ENCODE measurements around the gene FDXACB1.
A peak's percentile ranks its signal among the peaks of the same experiment; 100 is the strongest.

Gene FDXACB1, protein sequence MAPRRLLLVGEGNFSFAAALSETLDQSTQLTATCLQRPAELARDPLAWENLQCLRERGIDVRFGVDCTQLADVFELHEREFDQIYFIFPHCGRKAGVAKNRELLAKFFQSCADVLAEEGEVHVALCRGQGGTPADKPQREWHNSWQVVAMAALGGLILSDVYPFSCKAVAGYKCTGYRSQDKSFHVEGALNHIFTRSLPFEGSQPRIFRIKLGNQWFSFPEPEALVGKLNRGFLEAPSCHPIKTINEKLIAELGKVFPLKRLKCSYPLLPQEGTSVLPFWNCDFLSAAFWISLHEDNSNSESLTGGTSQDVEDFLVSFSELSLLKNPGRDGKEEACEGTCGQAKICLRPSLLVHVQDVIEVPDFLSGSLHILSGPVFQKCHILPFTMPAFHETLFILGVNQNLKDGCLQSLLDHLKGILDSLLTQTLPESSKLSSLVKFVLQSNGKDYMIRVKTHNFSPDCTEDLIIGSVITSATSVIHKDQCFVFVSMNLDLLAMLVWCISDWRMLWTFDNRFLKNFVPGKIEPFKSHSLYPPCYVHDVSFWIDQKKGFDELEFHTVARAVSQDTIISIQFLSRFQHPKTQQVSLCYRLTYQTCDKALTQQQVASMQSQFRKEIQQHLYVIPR

DNA sequence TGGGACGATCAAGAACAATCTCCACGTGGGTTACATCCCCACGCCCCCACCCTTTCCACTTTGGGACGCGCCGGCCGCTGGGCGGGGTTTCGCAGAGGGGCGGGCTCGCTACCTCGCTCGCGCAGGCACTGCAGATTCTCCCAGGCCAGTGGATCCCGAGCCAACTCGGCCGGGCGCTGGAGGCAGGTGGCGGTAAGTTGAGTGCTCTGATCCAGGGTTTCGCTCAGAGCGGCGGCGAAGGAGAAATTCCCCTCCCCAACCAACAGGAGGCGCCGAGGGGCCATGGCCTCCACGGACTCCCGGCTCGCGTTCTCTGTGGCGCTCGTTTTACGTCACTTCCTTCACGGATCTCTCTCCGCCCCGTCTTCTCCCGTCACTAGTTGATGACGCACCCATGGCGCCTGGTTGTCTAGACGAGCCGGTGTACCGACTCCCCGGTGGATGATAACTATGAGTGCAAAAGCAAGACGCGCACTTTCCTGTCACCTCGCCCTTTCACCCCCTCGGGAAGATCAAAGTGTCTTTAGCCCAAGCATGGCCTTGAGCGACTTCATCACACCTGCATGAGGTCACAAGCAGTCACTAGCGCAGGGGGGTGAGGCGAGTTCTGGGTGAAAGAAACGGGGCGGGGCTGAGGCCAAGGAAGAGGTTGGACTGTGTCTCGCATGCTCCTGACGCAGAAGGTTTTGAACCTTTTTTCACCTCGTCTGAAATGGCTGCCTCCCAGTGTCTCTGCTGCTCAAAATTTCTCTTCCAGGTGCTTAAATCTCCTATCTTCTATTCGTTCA lies at the start of gene FDXACB1, which contains the start of gene CFAP68:
Gene FDXACB1, minus strand, starts transcription at position 317 of the 788 bp plus-strand sequence. Its CDS starts 33 bp downstream, at position 284.
Gene CFAP68, plus strand, starts transcription at position 693 of the 788 bp plus-strand sequence. Its CDS starts 20 bp downstream, at position 713.
- peak; percentile 93 for DNase-seq

DNA sequence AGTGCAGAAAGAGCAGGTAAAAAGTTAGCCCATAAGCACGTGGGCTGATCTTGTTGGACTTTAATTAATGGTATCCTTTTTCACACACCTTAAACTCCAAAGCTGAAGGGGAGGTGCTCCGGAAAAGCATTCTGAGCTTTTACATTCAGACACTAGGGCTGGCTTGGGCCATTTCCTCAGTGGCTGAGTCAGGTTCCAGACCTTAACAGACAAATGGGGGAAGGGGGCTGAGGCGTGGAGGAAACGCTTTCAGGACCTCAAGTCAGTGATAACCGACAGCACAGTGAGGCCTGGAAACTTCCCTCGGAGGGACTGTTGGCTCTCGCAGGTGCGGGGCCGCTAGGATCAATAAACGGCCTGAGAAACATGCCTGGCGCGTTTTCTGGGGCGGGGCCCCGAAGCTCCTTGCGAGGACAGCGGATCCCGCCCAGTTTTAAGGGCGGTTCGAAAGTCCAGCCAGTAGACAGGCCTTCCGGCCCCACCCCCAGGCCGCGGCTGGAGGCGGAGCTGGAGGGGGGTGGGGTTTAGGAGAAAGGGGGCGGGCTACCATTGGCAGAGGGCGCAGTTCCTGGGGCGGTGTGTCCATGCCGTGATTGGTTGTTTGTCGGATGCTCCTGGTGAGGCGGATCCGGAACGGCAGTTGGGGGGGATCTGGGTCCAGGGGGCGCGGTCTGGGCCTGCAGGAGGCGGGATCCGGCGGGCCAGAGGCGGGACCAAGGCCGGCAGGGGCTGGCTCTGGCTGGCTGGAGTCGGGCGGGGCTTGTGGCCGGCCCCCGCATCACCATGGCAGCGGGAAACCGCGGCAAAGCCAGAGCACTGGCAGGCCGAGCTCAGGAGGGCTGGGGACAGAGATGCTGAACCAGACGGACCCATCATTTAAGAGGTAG lies 47.8 kb upstream of the FDXACB1 start:
- DNase-seq: peak; percentile 94

DNA sequence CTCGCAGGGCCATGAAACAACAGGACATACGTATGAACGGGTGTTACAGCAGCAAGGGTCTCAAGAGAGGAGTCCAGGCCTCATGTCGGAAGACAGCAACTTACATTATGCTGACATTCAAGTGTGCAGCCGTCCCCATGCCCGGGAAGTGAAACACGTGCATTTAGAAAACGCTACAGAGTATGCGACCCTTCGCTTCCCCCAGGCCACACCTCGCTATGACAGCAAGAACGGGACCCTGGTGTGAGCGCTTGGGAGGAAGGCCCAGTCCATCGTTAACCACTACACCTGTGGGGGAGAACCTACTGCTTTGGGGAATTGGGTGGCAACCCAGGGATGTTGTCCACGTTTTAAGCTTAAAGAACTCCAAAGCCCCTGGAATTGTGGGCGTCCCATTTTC lies 47.0 kb upstream of the FDXACB1 start:
- DNase-seq: no peak

DNA sequence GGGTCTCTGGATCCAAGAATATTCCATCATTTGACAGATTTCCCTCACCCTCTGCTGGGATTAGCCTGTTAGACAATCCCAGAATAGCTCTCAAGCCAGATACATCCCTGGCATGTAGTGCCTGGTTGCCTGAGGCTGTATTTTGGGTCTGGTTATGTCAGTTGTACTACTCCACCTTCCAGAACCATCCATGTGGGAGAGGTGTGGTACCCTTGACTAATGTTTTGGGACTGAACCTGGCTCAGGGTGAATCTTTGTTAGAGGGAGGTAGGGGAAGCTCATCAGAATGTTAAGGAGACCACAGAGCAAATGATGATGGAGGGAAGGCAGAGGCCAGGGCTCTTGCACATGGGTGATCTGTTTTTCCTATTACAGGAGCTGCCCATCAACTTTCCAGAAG lies 45.0 kb upstream of the FDXACB1 start:
- DNase-seq: no peak

DNA sequence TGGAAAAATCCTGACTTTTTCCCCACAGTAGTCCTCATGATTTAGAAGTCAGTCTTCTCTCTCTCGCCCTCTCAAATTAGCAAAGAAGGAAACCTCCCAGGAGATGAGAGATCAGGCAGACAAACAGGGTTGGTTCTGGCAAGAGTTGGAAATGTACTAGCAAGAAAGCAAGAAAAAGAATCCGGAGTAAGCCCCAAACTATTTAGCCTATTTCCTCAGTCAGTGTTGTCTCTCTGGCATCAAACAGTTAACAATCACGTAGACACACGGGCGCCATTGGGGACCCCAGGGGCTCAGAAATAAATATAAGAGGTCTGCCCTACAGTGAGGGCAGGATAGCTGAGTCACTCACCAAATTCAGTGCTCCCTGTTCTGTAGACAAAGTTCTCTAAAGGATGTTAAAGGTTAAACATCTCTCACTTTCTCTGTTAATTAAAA lies 44.4 kb upstream of the FDXACB1 start:
- no peak for DNase-seq

DNA sequence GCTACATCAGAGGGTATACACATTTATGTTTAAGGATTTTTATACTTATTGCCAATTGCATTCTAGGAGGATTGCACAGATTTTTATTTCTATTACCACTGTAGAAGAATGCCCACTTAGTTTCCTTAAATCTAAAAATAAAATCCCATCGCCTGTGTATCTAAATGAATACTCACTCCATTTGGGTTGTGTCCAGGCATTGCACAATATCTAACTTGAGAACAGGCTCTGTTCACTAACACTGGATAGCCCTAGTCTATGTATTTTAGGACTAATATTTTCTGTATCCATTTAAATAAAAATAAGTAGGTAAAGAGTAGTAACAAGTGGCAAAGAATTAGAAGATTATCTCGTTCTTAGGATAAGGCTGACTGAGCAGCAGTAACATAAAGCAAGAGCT lies 43.8 kb upstream of the FDXACB1 start:
- no peak for DNase-seq

DNA sequence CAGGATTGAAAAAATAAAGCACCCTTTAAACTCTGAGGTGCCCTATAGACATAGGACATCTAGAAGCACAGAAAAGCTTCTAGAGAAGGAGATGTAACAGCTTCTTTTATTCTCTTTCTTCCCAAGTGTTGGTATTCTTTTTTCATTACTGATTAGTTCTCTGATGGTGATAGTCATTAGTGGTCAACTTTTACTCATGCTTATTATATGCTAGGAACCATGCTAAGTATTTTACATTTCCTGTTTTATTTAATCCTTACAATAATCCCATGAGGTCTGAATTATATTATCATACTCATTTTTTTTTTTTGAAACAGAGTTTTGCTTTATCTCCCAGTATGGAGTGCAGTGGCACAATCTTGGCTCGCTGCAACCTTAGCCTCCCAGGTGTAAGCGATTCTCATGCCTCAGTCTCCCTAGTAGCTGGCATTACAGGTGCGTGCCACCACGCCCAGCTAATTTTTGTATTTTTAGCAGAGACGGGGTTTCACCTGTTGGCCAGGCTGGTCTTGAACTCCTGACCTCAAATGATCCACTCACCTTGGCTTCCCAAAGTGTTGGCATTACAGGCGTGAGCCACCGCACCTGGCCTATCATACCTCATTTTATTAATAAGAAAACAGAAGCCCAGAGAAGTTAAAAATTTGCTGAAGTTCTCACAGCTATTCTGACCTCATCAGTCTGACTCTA lies 42.7 kb upstream of the FDXACB1 start:
- DNase-seq: no peak

DNA sequence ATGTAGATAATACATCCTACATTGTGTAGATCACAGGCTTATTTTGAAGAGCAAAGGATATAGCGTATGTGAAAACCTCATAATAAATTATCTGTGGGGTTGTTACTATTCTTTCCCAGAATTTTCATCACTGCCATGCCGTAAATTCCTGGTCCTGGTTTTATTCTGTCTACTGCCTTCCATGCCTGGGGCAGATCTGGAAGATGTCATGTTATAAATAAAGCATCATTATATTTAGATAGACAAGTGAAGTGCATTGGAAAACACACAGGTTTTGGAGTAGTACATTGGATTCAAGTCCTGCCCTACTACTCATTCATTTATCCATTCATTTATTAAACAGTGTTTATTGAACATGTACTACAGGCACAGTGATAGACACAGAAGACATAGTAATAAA lies 41.9 kb upstream of the FDXACB1 start:
- DNase-seq: no peak

DNA sequence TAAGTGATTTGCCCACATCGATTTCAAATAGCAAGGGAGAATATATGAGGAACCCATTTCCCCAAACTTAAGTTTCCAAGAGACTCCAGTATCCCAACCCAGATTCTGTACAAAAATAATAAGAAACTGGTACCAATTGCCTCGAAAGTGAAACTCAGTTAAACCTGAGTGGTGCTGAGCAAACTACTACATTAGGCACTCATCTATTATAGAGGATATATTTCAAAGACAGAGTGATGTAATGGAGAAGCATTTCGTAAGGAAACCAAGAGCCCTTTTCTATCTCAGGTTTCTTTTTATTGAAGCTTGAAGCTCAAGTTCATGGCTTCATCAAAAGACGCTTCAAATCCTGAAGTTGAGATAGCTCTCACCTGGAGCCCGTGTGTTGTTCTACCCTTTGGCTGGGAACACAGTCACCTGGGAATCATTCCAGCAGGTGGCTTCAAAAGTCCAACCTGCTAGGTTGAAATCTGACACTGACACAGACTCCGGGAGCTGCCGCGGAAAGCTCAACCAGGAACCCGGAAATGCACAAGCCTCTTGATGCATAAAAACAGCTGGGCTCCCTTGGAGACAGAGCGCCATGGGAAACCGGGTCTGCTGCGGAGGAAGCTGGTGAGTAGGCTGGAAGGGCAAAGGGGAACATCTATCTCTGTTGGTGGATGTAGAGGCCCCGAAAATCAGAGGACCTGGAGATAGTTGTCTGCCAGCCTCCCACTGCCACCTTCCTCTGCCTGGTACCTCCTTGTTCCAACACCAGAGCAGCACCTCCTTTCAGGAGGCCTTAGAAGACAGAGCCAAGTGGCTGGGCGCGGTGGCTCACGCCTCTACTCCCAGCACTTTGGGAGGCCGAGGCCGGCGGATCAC lies 39.7 kb upstream of the FDXACB1 start, which contains the start of gene C11orf52:
Gene C11orf52, plus strand, starts transcription at position 524 of the 867 bp plus-strand sequence. Its CDS starts 60 bp downstream, at position 584.
- no peak for DNase-seq

DNA sequence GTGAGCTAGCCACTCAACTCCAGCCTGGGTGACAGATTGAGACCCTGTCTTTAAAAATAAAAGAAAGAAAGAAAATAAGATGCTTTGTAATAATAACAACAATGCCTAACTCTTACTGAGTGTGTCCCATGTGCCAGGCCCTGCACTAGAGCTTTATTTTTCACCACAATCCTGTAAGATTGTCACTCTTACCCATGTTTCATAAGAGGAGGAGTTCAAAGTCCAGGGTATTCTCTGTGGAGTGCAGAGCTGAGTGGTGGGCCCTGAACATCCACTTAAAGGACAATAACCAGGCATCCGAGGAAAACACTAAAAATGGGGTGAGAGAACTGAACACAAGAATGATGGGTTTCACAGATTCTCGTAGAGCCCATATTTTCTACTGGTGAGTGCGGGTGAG lies 38.8 kb upstream of the FDXACB1 start:
- no peak for DNase-seq

DNA sequence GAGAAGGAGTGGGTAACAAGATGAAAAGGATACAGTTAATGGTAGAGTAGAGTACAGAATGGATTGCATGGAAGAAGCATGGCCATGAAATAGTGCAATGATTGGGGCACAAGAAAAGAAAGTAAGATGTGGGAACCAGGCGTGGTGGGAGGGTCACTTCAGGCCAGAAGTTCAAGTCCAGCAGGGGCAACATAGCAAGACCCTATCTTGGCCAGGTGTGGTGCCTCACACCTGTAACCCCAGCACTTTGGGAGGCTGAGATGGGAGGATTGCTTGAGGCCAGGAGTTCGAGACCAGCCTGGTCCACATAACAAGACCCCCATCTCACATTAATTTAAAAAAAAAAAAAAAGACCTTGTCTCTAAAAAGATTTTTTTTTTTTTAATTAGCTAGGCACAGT lies 38.3 kb upstream of the FDXACB1 start:
- no peak for DNase-seq

DNA sequence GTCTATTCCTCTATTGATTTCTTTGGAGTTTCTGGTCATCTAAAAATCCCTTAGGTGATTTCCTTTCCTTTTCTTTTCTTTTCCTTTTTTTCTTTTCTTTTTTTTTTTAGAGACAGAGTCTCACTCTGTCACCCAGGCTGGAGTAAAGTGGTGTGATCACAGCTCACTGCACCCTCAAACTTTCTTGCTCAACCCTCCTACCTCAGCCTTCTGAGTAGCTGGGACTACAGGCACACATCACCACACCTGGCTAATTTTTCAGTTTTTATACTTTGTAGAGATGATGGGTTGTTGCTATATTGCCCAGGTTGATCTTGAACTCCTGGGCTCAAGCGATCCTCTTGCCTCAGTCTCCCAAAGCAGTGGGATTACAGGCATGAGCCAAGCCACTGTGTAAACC lies 37.8 kb upstream of the FDXACB1 start:
- no peak for DNase-seq

DNA sequence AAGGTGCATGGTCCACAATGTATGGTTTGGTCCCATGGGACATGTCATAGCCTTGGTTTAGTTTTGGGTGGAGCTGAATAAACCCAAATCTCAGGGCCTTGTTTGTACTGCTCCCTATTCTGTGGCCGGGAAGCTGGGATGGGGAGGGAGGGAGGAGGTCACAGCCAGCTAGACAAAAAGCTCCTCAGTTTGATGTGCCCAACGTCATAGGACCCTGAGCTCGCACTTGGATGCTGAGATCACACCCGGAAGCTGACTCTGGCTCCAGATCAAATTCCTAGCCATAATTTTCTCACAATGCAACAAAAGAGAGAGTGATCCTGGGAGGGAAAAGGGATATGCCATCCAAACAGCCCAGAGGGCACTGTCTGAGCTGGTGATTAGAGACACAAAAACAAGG lies 35.0 kb upstream of the FDXACB1 start:
- no peak for DNase-seq

DNA sequence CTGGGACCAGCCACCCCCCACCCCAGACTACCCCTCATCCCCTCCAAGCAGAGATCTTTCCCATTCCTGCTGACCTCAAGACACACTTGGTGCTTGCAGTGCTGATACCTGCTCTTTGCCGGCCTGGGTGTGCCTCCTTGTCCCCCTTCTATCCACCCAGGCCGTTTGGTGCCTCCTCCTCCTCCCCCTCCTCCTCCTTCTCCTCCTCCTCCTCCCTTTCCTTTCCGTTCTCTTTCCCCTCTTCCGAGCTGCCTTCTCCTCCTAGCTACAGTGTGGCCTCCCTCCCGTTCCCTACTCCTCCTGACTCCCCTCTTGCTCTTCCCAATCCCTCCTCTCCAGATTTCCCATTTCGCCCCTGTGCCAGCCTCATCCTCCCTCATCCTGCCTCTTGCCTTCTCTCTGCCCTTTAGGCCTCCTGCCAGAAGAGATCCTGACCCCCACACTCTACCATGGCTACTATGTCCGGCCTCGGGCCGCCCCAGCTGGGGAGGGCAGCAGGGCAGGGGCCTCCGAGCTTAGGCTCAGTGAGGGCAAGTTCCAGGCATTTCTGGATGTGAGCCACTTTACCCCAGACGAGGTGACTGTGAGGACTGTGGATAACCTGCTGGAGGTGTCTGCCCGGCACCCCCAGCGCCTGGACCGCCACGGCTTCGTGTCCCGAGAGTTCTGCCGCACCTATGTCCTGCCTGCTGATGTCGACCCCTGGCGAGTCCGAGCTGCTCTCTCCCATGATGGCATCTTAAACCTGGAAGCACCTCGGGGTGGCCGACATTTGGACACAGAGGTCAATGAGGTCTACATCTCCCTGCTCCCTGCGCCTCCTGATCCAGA lies 34.3 kb upstream of the FDXACB1 start:
- DNase-seq: no peak

DNA sequence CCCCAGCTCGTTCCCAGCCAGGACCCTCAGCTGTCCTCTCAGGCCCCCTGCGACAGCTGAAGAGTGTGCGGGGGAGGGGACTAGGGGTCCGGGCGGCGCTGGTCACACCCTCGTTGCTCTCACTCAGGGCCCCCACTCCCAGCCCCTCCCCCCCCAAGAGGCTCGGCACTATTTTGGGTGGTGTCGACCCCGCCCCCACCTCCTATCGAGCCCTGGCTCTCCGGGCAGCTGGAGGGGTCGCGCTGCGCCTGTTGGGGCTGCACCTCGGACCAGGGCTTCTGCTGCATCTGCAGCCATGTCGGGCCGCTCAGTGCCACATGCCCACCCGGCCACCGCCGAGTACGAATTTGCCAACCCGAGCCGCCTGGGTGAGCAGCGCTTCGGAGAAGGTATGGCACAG lies 33.6 kb upstream of the FDXACB1 start, which contains the start of gene HSPB2:
Gene HSPB2, plus strand, starts transcription at position 200 of the 400 bp plus-strand sequence. Its CDS starts 96 bp downstream, at position 296.
- DNase-seq: no peak

DNA sequence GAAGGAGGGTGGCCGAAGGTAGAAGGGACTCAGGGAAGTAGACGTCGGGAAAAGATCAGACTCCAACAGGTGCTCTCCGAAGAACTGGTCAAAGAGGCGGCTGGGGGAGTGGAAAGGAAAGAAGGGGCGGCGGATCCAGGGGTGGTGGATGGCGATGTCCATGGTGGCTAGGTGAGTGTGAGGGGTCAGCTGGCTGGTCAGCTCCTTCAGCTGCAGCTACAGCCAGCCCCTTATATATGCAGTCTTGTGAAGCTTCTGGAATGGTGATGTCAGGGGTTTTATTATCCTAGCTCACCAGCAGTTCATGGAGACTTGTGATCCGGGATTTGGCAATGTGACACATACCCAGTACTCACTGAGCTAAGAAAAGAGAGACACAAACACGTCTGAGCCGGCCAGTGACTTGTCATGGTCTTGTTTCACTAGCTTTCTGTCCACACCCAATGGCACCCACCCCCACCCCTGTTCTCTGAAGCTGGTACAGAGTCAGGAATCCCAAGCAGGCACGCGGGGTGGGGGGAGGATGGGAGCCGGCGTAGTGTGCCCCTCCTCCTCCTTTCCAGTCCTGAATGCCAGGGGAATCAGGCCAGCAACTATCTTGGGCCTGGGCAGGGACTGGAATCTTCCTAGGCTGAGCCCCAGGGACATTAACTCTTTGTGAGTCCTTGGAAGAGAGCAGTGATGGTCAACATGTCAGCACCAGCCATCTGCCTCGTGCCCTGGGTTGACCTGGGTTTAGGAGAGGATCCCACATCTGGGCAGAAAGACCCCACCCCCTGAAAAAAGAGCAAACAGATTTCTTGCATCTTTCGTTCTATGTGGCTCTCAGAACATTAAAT lies 32.8 kb upstream of the FDXACB1 start, which contains the start of gene CRYAB:
Gene CRYAB, minus strand, starts transcription at position 208 of the 839 bp plus-strand sequence. Its CDS starts 46 bp downstream, at position 162.
- DNase-seq: no peak

DNA sequence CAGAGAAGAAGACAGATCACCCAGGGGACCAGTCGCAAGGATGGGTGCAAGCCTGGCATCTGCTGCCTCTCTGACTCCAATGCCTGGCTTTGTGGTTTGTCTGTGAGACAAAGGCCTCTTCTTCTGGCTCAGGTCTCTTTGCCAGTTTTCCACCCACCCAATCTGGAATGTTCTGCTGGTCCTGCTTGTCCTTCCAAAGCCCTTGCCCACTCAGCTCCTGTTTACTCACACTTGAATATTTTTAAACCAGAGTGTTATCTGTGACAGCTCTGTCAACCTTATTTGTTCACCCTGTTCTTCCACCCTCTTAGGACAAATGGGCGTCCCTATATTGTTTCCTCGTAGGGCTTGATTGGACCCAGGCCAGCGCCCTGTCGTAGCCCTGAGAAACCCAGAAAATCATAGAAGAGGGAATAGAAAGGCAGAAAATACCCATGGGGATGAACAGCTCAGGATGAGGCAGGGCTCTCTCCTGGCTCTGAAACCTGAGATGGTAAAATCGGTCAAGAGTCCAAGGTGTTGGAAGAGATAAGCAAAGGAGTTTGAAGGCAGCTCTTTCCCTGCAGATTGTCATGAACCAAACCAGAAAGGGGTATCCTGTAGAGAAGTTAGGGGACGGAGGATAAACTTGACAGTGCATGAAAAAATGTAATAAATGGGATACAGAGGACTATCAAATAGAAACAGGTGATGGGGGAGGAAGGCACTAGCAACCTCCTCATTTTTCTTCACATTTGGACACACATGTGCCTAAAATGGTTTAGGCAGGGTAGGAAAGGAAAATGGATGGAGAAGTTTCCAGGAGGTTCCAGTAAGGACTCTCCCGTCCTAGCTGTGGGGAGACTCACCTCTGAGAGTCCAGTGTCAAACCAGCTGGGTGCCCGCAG lies 32.0 kb upstream of the FDXACB1 start:
- no peak for DNase-seq

Data from activated gamma-delta T cell treated with Interleukin-2 at 50 U/mL for 16 hours (primary cell).